HK-2 (cell line): Measurements from ENCODE around the gene UPF2.
"Not testable (repeated sequence)": the region's sequence is repeated elsewhere in the genome, so short reads cannot be mapped to it uniquely, and the experiment has no call there.

Source experiments
- DNase-seq: peaks from one replicate; pipeline ENCODE4 v3.0.0-alpha.2; 2018; ENCODE audit not compliant: unreplicated experiment

The UPF2 gene

GRCh38 chr10:11907914-11908313 lies 134.7 kb downstream of the UPF2 start:
- no peak for DNase-seq

GRCh38 chr10:11906714-11907113 lies 135.9 kb downstream of the UPF2 start:
- DNase-seq, result no peak

DNA sequence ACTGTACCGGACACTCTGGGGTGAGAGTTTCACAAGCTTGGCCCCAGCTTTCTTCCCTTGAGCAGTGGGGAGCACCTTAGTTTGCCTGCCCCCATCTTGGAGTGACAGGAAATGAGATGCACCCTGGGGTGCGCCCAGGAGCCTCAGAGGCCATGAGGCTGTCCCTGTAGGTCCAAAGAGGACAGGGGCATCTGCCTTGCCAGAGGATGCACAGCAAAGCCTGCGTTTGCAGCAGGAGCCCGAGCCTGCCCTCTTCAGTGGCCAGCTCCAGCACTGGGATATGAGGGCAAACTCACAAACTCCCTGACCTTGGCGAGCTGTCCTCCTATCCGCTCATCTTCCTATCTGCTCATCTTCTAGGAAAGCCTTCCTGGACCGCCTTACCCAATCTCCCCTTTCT lies 140.0 kb downstream of the UPF2 start:
- DNase-seq, result no peak

DNA sequence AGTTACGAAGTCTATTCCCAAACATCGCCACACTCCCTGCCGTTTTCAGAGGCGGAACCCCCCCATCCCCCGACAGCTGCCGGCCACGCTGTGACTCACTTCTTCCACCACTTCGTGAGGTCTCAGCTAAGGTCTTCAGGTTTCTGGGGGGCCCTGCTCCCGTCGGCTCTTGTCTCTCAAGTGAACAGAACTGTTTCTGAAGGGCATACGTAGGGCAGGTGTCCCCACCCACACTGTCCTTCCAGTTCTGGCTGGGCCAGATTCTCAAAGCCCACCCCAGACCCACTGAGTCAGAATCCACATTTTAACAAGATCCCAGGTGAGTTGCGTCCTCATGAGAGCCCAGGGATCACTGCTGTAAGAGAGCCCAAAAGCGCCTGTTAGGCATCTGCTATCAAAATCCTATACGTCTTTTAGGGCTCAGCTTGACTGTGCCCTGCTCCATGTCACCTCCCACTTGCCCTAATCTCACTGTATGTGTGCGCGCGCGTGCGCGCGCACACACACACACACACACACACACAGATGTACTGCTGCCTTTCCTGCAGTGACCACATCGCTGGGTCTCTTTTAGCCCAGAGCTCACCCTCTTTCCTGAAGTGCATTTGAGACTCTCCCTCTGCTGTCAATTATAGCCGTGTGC lies 140.7 kb downstream of the UPF2 start:
- no peak for DNase-seq

DNA sequence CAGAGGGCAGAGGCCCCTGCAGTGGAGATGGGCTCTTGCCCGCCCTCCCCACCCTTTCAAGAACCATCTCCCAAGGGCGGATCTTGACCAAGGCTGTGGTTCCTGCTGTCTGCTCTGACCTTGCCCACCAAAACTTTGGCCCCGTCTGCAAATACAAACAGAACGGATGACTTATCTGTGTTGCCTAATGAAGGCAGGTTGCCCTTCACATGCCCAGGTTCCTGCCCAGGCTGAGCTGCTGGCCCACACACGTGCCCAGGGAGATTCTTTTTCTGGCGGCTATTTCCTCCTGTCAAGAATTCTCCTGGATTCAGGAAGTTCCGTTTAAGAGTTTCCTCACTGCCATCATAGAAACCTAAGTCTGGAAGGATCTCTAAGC lies 141.2 kb downstream of the UPF2 start:
- DNase-seq, result no peak

DNA sequence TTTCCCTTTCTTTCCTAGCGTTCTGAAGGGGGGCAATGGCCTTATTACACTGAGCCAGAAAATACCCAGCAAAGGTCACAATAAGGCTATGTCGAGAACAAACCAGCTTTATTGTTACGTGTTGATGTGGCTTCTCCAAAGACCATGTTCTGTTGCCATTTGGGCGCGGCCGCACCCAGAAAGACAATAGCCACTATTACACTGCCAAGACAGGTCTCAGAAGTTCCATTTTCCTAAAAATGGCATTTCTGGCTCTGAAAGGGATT lies 141.6 kb downstream of the UPF2 start:
- no peak for DNase-seq

DNA sequence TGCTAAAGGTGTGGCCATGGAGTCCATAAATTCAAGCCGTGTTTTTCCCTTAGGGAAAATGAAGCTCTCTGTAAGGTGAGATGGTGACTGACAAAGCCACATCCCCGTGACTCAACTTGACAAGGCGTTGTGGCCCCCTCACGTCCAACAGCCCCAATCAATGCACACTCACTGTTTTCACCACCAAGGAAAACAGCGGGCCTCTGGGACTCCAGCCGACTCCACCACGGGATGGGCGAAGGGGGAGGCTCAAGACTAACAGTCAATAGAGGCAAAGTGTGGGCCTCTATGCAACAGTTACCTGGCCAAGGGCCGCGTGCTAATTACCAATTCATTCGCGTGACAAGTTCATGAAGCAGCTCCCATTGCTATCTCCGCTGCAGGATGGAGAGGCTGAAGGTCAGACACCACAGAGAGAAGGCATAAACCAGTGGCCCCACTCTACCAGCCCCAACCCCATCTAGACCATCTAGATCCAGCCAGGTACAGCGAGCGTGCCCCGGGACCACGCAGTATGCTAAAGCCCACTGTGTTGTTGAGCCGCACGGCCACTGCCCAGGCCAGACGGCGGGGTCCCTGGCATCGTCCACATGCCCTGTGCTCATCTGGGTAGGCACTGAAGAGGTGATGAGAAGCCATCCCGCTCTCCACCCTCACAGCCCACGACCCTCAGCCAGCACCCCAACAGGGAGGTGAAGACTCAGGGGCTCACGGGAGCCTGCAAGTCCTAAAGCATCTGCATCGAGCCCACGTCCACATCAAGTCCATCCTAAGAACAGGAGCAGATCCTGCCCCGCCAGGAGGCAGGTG lies 143.3 kb downstream of the UPF2 start:
- DNase-seq, result no peak

- peak; percentile 45 for DNase-seq
Observed at GRCh38 chr10:11898372-11899066, 144.1 kb downstream of the UPF2 start.

GRCh38 chr10:11898033-11898371 lies 144.6 kb downstream of the UPF2 start:
- DNase-seq, result no peak

GRCh38 chr10:11896549-11897200 lies 145.9 kb downstream of the UPF2 start:
- no peak for DNase-seq

DNA sequence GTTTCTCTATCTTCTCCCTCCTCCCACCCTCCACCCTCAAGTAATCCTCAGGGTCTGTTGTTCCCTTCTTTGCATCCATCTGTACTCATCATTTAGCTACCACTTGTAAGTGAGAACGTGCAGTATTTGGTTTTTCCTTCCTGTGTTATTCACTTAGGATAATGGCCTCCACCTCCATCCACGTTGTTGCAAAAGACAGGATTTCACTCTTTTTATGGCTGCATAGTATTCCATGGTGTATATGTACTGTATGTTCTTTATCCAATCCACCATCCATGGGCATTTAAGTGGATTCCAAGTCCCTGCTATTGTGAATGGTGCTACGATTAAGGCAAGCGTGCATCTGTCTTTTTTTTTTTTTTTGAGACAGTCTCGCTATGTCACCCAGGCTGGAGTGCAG lies 147.0 kb downstream of the UPF2 start:
- no peak for DNase-seq

GRCh38 chr10:11895108-11895466 lies 147.5 kb downstream of the UPF2 start:
- no peak for DNase-seq

DNA sequence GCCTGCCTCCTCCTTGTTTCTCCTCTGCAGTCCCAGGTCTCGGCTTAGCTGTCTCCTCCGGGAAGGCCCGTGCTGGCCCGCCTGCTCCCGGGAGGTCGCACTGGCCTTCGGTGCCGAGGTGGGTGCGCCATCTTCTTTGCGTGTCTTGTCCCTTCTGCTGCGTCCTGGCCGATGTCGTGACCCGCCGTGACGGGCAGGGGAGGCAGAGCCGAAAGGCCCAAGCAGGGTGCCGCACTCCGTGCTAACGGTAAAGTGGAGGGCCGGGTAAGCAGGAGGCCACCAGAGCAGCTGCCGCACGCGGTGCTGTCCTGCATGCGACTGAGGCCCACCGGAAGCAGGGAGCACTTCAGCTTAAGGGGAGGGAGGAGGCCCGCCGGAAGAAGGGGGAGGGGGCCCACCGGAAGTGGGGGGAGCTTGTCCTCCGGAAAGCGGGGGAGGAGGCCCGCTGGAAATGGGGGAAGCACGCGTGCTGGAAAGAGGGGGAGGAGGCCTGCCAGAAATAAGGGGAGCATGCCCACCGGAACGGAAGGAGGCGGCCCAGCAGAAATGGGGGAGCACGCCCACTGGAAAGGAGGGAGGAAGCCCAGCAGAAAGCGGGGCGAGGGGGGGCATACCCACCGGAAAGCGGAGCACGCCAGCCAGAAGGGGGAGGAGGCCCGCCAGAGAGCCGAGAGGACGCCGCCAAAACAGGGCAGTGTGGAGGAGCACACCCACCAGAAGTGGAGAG lies 148.1 kb downstream of the UPF2 start:
- DNase-seq, result no peak

GRCh38 chr10:11893749-11894278 lies 148.8 kb downstream of the UPF2 start:
- no peak for DNase-seq

DNA sequence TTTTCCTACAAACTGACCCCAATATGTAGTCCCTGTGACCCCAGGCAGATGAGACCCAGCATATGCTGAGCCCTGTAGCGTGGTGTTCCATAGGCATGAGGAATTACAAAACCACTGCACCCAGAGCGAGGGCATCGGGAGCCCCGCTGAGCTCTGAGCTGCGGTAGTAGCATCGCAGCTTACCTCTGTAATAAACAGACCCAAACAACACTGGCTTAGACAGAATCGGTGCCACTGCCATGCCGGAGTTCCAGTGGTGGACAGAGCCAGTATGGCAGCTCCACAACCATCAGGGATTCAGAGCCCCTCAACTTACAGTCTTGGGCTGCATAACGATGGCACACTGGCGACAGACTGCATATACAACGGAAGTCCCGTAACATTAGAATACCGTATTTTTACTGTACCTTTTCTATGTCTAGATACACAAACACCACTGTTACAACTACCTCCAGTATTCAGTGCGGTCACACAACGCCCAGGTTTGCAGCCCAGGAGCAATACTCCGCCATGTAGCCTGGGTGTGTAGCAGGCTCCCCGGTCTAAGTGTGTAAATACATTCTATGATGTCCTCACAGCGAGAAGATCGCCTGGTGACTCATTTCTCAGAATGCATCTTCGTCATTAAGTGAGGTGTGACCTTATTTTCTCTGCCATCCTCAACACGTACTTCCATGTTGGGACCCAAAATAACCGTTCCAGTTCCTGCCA lies 150.7 kb downstream of the UPF2 start:
- DNase-seq, result no peak

DNA sequence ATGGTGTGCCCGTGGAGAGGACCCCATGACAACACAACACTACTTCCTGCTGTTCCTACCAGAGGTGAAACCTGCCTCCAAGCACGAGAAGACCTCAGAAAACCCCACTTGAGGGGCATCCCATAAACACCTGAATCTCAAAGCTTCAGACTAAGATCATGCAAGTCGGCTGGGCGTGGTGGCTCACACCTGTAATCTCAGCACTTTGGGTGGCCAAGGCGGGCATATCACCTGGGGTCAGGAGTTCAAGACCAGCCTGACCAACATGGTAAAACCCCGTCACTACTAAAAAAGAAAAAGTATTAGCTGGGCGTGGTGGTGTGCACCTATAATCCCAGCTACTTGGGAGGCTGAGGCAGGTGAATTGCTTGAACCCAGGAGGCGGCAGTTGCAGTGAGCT lies 153.3 kb downstream of the UPF2 start:
- not testable (repeated sequence) for DNase-seq

DNA sequence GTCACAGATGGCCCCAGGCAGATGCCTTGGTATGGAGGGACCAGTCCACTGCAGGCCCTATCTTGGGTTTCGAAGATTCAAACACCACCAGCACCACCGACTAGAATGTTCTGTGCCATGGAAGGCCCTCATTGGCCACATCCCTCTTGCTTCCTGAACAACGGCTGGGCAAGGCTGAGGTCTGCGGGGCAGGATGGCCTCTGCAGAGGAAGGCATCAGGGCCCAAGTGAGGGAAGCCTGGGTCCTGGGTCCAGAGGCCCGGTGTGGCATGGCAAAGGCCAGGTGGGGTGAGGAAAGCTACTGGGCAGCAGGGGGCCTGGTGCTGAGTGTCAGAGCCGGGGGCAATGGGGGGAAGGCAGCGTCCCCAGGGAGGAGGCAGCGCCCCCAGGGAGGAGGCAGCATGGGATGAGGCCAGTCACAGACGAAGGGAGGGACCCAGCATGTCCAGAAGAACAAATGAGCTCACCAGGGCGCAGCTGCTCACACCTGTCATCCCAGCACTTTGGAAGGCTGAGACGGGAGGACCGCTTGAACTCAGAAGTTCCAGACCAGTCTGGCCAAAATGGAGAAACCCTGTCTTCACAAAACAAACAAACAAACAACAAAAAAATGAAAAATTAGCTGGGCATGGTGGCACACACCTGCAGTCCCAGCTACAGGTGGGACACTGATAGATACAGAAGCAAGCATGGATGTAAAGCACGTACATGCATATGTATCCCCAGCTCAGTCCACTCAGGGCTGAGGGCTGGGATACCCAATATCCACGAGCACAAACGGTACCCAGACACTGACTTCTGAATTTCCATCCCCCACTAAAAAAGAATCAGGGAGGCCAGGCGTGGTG lies 155.0 kb downstream of the UPF2 start:
- DNase-seq, result no peak

- peak; percentile 66 for DNase-seq
Observed at GRCh38 chr10:11886851-11887250, 155.8 kb downstream of the UPF2 start.

DNA sequence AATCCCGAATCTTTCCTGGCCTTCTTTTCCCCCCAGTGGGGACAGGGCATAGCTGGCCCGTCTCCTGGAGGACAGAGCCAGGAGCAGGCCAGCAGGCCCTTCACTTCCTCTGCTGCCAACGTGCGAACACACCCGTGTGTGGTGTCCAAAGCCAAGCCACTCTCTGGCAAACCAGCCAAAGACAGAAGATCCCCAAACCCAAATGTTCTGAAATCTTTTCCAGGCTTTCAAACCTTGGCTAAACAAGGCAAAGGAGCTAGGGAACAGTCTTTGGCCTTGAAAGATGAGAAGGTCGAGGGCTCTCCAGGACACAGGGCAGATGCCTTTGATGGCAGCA lies 156.5 kb downstream of the UPF2 start:
- DNase-seq, result no peak

DNA sequence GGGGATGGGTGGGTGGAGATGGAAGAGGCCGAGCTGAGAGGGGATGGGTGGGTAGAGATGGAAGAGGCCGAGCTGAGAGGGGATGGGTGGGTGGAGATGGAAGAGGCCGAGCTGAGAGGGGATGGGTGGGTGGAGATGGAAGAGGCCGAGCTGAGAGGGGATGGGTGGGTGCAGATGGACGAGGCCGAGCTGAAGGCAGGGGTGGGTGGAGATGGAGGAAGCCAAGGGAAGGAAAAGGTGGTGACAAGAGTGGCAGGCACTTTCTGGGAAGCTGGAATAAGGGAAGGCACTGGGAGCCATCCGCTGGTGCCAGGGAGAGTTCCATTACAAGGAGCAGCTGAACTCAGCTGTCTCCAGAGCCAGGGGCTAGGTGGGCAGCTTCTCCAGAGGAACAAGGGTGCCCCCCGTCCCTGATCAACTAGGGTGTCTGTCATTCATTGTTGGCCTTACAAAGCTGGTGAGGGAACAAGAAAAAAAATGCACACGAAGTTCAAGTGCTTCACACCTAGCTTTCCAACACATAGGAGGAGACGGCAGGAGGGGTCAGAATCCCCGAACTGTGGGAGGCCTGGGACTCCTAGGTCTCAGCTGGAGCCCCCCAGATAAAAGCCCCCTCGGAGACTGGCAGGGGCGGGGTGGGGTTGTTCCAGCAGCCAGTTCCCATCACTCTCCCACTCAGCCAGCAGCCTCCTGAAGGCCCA lies 157.0 kb downstream of the UPF2 start:
- no peak for DNase-seq
